GM23248 (cell line): ENCODE results near the gene TAS1R3. TPM values are rescaled to one million over a fixed set of nuclear protein-coding genes. Genes with fewer than 3 reads are reported as not detected.

Experiments used
- DNase-seq: peaks from one replicate; pipeline ENCODE4 v3.0.0-alpha.2; 2015
- H2AFZ ChIP-seq: fragments of 200-600 bp; sonication (generic); 2 replicates; pipeline ENCODE4 v1.6.1; 2016; ENCODE audit warnings: antibody characterized with exemption
- H3F3A ChIP-seq: fragments of 200-600 bp; sonication (generic); 2 replicates; pipeline ENCODE4 v1.6.1; 2016; ENCODE audit warnings: mild to moderate bottlenecking, antibody characterized with exemption, mixed run types; ENCODE audit not compliant: insufficient read depth
- H3K27ac ChIP-seq: fragments of 200-600 bp; sonication (generic); 2 replicates; pipeline ENCODE4 v1.5.1; 2016; ENCODE audit warnings: mild to moderate bottlenecking
- H3K27me3 ChIP-seq: fragments of 200-600 bp; sonication (generic); replicated peaks from 2 replicates; pipeline ENCODE4 v1.6.1; 2016; ENCODE audit warnings: mild to moderate bottlenecking; ENCODE audit not compliant: insufficient read depth
- H3K36me3 ChIP-seq: fragments of 200-600 bp; sonication (generic); 2 replicates; pipeline ENCODE4 v1.6.1; 2016; ENCODE audit warnings: low read depth, mild to moderate bottlenecking
- H3K4me1 ChIP-seq: fragments of 200-600 bp; sonication (generic); 2 replicates; pipeline ENCODE4 v1.6.1; 2016; ENCODE audit warnings: mild to moderate bottlenecking; ENCODE audit not compliant: insufficient read depth
- H3K4me2 ChIP-seq: fragments of 200-600 bp; sonication (generic); one replicate; pipeline ENCODE4 v1.6.1; 2016; ENCODE audit warnings: mild to moderate bottlenecking; ENCODE audit not compliant: unreplicated experiment
- H3K4me3 ChIP-seq: fragments of 200-600 bp; sonication (generic); 2 replicates; pipeline ENCODE4 v1.5.1; 2016; ENCODE audit warnings: mild to moderate bottlenecking
- H3K79me2 ChIP-seq: fragments of 200-600 bp; sonication (generic); 2 replicates; pipeline ENCODE4 v1.6.1; 2016; ENCODE audit warnings: mild to moderate bottlenecking; ENCODE audit not compliant: insufficient read depth
- H3K9ac ChIP-seq: fragments of 200-600 bp; sonication (generic); 2 replicates; pipeline ENCODE4 v1.6.1; 2016; ENCODE audit warnings: mild to moderate bottlenecking
- H3K9me2 ChIP-seq: fragments of 200-600 bp; sonication (generic); 2 replicates; pipeline ENCODE4 v1.6.1; 2016; ENCODE audit warnings: mixed run types, mild to moderate bottlenecking, moderate library complexity; ENCODE audit not compliant: insufficient read depth
- H3K9me3 ChIP-seq: fragments of 200-600 bp; sonication (generic); one replicate; pipeline ENCODE4 v1.6.1; 2017; ENCODE audit warnings: low read depth
- H4K20me1 ChIP-seq: fragments of 200-600 bp; sonication (generic); 2 replicates; pipeline ENCODE4 v1.6.0; 2016; ENCODE audit not compliant: insufficient read depth
- EZH2 ChIP-seq: fragments of 200-600 bp; sonication (generic); IDR thresholded peaks from 2 replicates; pipeline ENCODE4 v1.6.1; 2018; ENCODE audit warnings: antibody characterized with exemption, mild to moderate bottlenecking; ENCODE audit not compliant: insufficient read depth, poor library complexity, severe bottlenecking
- EZH2phosphoT487 ChIP-seq: fragments of 200-600 bp; sonication (generic); IDR thresholded peaks from 2 replicates; pipeline ENCODE4 v1.6.1; 2018; ENCODE audit warnings: antibody characterized with exemption, moderate library complexity, mild to moderate bottlenecking, low read depth; ENCODE audit not compliant: insufficient read depth
- WGBS, 2 experiments: methylation state at CpG; one replicate each; pipeline ENCODE4 v1.1.6; 2015 to 2017; ENCODE audit warnings: low lambda C conversion rate in 2 of 2, low coverage in 1 of 2; ENCODE audit errors: missing lambda C conversion rate in 2 of 2; 5-methylcytosine and 5-hydroxymethylcytosine counted together
- in situ Hi-C: fragments of 300-500 bp; cut with MboI; formaldehyde crosslinking; loops from 2 replicates; pipeline ENCODE4 v1.15.0; 2020
- polyA plus RNA-seq: library from polyadenylated mRNA; unstranded; fragments of >200 nt; fragmentation: Nextera tagmentation; extraction: Ambion mirVana; gene quantifications from 2 replicates; pipeline ENCODE4 v1.2.1, GENCODE V29; 2016
- total RNA-seq: library from RNA; depleted of rRNA; stranded (reverse); fragments of >200 nt; shearing (Covaris generic); gene quantifications from 2 replicates; pipeline ENCODE4 v1.2.3, GENCODE V29; 2014

TAS1R3 gene
- total and polyA plus RNA-seq, 2 experiments from 2014 or later = 0.54 TPM; not detected in 1

DNA sequence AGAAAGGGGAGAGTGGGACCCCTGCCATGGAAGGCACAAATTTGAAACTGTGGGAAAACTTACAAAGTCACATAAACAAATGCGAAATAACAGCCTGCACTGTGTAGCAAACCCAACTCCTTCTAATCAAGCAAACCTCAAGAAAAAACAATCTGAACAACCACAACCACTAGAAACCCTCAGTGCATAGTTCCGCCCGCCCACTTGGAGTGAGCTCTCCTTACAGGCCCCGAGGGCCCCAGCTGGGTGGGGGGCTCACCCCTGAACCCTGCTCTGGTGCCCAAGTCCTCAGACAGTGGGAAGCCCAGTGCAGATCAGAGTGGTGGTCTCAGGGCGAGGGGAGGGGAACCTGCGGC lies 28.2 kb downstream of the TAS1R3 start:
- Histone ChIP-seq H3K27me3 (no peaks in the 10 kb centered on the region), H3K9me3 (no peaks in the 10 kb centered on the region), H3K9me2 (no peaks in the 10 kb centered on the region), H3F3A (peaks cover 28% of the 10 kb centered on the region), H3K9ac (peak overlapping the region; percentile 96), H4K20me1 (no peaks in the 10 kb centered on the region), H2AFZ (no peak overlapping the region), H3K79me2 (peaks cover 50% of the 10 kb centered on the region), H3K27ac (peak overlapping the region; percentile 99), H3K4me2 (peak overlapping the region; percentile 80), H3K4me3 (peak overlapping the region; percentile 94), H3K36me3 (peaks cover 1% of the 10 kb centered on the region; the same call in 1 of the 2 replicates), H3K4me1 (peaks cover 36% of the 10 kb centered on the region)
- TF ChIP-seq EZH2phosphoT487 (no peak), EZH2 (no peak)
- in situ Hi-C loops = no loop called here
- DNase-seq = peak; percentile 87
- 4% methylated on average over 6 of the region's 6 CpGs for WGBS, 2 experiments

DNA sequence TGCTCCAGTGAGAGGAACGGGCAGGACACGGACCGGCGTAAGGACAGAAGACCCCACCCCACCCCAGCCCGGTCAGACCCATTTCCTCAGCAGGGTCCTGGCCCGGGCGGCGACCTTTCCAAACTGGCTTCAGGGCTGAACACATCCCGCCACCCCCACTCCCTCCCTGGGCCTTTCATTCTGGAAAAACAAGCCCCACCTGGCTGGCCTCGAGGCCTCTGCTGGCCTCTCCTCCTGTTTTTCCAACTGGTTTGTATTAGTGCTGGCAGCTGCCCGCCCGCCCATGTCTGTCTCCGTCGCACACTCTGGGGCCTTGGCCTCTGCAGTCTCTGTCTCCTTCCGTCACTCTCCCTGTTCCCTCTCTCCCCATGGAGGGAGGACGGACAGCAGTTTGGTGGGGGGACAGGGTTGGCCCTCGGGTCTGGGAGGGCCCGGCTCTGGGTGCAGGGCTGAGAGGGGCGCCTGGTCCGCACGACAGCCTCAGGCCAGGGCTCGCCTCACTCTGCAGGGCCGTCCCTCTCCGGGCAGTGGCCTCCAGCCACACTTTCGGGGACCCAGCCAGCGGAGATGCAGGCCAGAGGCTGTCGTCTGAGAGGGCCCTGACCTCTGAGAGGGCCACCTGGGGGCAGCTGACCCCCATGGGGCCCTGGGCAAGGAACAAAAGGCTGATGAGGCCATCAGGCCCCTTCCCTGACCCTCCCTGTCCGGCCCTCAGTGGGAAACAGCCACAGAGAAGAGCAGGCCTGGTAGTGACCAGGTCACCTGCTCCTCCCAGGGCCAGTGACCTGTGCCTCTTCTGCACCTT lies 28.8 kb downstream of the TAS1R3 start:
- peaks cover 45% of the 10 kb centered on the region for H3K79me2 ChIP-seq
- peak overlapping the region; percentile 99 for H3K27ac ChIP-seq
- no peaks in the 10 kb centered on the region for H3K9me2 ChIP-seq
- H2AFZ ChIP-seq = no peak overlapping the region
- H3K9me3 ChIP-seq = no peaks in the 10 kb centered on the region
- H3K9ac ChIP-seq = peak overlapping the region; percentile 96
- peak overlapping the region; percentile 94 for H3K4me3 ChIP-seq
- TF ChIP-seq EZH2phosphoT487 (no peak), EZH2 (no peak)
- H3F3A ChIP-seq = peaks cover 28% of the 10 kb centered on the region
- no peaks in the 10 kb centered on the region for H3K36me3 ChIP-seq
- H4K20me1 ChIP-seq = no peaks in the 10 kb centered on the region
- H3K27me3 ChIP-seq = no peaks in the 10 kb centered on the region
- peaks cover 36% of the 10 kb centered on the region for H3K4me1 ChIP-seq
- peak overlapping the region; percentile 80 for H3K4me2 ChIP-seq
- peak; percentile 95 for DNase-seq
- 2 to 3% methylated on average over 17 to 28 of the region's 28 CpGs for WGBS, 2 experiments
- in situ Hi-C loops = no loop called here

GRCh38 chr1:1360506-1361169 lies 29.6 kb downstream of the TAS1R3 start:
- Histone ChIP-seq H3K79me2 (peaks cover 37% of the 10 kb centered on the region), H3K4me1 (peaks cover 36% of the 10 kb centered on the region), H3K4me3 (peak overlapping the region; percentile 35; the same call in 1 of the 2 replicates), H3K4me2 (peak overlapping the region; percentile 82), H3F3A (peaks cover 28% of the 10 kb centered on the region), H2AFZ (no peak overlapping the region), H3K27ac (peak overlapping the region; percentile 99), H3K9me3 (no peaks in the 10 kb centered on the region), H3K27me3 (no peaks in the 10 kb centered on the region), H3K9me2 (no peaks in the 10 kb centered on the region), H4K20me1 (no peaks in the 10 kb centered on the region), H3K36me3 (no peaks in the 10 kb centered on the region), H3K9ac (peak overlapping the region; percentile 96)
- TF ChIP-seq EZH2phosphoT487 (no peak), EZH2 (no peak)
- in situ Hi-C loops = no loop called here
- DNase-seq = peak; percentile 98
- WGBS, 2 experiments = 20 to 21% methylated on average over 20 of the region's 20 CpGs

DNA sequence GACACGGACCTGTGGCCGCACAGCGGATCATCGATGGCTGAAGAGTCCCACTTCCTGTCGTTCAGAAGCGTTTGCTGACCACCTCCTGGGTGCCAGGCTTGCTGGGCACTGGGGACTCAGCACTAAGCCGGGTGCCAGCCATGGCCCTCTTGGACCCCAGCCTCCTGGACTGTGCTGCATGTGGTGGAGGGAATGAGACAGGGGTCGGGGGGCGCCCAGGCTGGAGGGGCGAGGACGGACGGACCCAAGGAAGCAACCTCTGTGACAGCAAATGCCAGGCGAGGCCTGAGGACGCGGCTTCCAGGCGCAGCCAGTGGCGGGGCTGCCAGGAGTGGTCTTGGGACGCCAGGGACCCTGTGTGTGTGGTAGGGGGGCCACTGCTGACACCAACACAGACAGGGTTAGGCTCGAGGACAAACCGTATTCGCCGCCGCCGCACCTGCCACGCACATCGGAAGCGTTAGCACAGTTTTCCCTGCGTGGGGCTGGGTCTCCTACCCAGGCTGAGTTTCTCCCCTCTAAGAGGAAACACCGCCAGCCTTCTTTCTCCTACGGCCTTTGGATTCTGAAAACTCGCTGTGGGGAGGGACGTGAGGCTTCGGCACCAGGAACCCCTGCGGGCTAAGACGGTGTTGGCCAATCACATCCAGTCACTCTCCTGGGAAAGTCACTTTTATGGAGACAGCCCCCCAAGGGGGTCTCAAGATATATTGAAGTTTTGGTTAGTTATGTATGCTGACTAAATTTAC lies 30.3 kb downstream of the TAS1R3 start:
- Histone ChIP-seq H3K27ac (peak overlapping the region; percentile 99), H3K4me1 (peaks cover 36% of the 10 kb centered on the region), H4K20me1 (no peaks in the 10 kb centered on the region), H3K36me3 (no peaks in the 10 kb centered on the region), H3K4me2 (peak overlapping the region; percentile 82), H3K9ac (peak overlapping the region; percentile 82), H2AFZ (peak overlapping the region; percentile 83), H3K79me2 (peaks cover 29% of the 10 kb centered on the region), H3F3A (peaks cover 29% of the 10 kb centered on the region), H3K4me3 (peak overlapping the region; percentile 56), H3K9me3 (no peaks in the 10 kb centered on the region), H3K27me3 (no peaks in the 10 kb centered on the region), H3K9me2 (no peaks in the 10 kb centered on the region)
- TF ChIP-seq EZH2 = no peak
- TF ChIP-seq EZH2phosphoT487 = no peak
- DNase-seq = no peak
- in situ Hi-C loops = no loop called here
- 70 to 72% methylated on average over 31 to 34 of the region's 35 CpGs for WGBS, 2 experiments
